Prostate gland (tissue), 2 donors: ENCODE data around the gene CRYGB.

Source experiments
- CTCF ChIP-seq, 4 experiments: fragments of 200-600 bp in 2 of 4; fragments of 450-650 bp in 2 of 4; sonication (generic) in 2 of 4; IDR thresholded peaks; 1 replicate in 3 of 4; 2 replicates in 1 of 4; pipeline ENCODE4 v1.5.1; 2016 to 2019; ENCODE audit warnings: antibody characterized with exemption in 4 of 4, mild to moderate bottlenecking in 2 of 4, moderate library complexity in 2 of 4
- POLR2A ChIP-seq: fragments of 450-650 bp; IDR thresholded peaks from one replicate; pipeline ENCODE4 v1.6.1; 2016; ENCODE audit warnings: antibody characterized with exemption, mild to moderate bottlenecking
- POLR2AphosphoS5 ChIP-seq: sonication (generic); formaldehyde crosslinking; IDR thresholded peaks from one replicate; pipeline ENCODE4 v1.6.1; 2017; ENCODE audit warnings: antibody characterized with exemption

GRCh38 chr2:208099682-208100470 lies 46.1 kb downstream of the CRYGB start:
- TF ChIP-seq POLR2A, result no peak
- no peak for TF ChIP-seq POLR2AphosphoS5
- no peak for TF ChIP-seq CTCF (IDR thresholded peaks at IDR 0.05)
